Caco-2 (cell line): ENCODE data around the gene INSL3. TPM values are rescaled to one million over a fixed set of nuclear protein-coding genes. Genes with fewer than 3 reads are reported as not detected.

ENCODE experiments used
- BruUV-seq: library from RNA; stranded (reverse); fragments of 400-500 nt; replicated peaks from 2 replicates; lab custom pipeline; 2021; lab: Mats Ljungman, UMichigan
- CTCF ChIA-PET: fragments of 300-600 bp; sonication (Branson Sonifier 250); formaldehyde crosslinking; loops from one replicate; lab custom pipeline; 2022; ENCODE audit warnings: antibody characterized with exemption; lab: Charles Lee
- POLR2A ChIA-PET: fragments of 300-600 bp; sonication (Branson Sonifier 250); formaldehyde crosslinking; loops from one replicate; lab custom pipeline; 2022; ENCODE audit warnings: antibody characterized with exemption; lab: Charles Lee
- DNase-seq, 2 experiments: peaks; one replicate each; pipeline versions ENCODE4 v3.0.0 to v3.0.0-alpha.2; 2020 to 2022
- H3K27me3 ChIP-seq: replicated peaks from 2 replicates; pipeline ENCODE4 v1.6.0; 2011; ENCODE audit warnings: low read length; ENCODE audit not compliant: control insufficient read depth, insufficient read depth
- H3K36me3 ChIP-seq: 2 replicates; pipeline ENCODE4 v1.5.1; 2011; ENCODE audit warnings: low read length; ENCODE audit not compliant: control insufficient read depth, insufficient read depth
- H3K4me1 ChIP-seq: fragments of 250-450 bp; sonication (Bioruptor Pico); 2 replicates; pipeline ENCODE4 v1.5.1; 2020; ENCODE audit warnings: mild to moderate bottlenecking
- H3K4me3 ChIP-seq: 2 replicates; pipeline ENCODE4 v1.5.1; 2011; ENCODE audit warnings: low read depth, mild to moderate bottlenecking, control low read depth, low read length
- H3K9me3 ChIP-seq: fragments of 250-450 bp; sonication (Bioruptor Pico); 2 replicates; pipeline ENCODE4 v1.5.1; 2020; ENCODE audit warnings: mild to moderate bottlenecking, moderate library complexity
- H3K27ac Mint-ChIP-seq: one replicate; pipeline ENCODE4 v1.8.0; 2022; ENCODE audit warnings: mixed read lengths; ENCODE audit not compliant: unreplicated experiment
- H3K27me3 Mint-ChIP-seq: one replicate; pipeline ENCODE4 v1.8.0; 2022; ENCODE audit warnings: mixed read lengths; ENCODE audit not compliant: insufficient read depth, unreplicated experiment
- H3K36me3 Mint-ChIP-seq: one replicate; pipeline ENCODE4 v1.8.0; 2022; ENCODE audit warnings: mild to moderate bottlenecking, mixed read lengths; ENCODE audit not compliant: insufficient read depth, unreplicated experiment
- H3K4me1 Mint-ChIP-seq: one replicate; pipeline ENCODE4 v1.8.0; 2022; ENCODE audit warnings: low read depth, mixed read lengths; ENCODE audit not compliant: unreplicated experiment
- H3K4me3 Mint-ChIP-seq: one replicate; pipeline ENCODE4 v1.8.0; 2022; ENCODE audit warnings: mild to moderate bottlenecking, moderate library complexity, mixed read lengths; ENCODE audit not compliant: unreplicated experiment
- H3K9me3 Mint-ChIP-seq: one replicate; pipeline ENCODE4 v1.8.0; 2022; ENCODE audit warnings: mixed read lengths; ENCODE audit not compliant: unreplicated experiment
- intact Hi-C: fragments of 100-400 bp; cut with micrococcal nuclease; formaldehyde crosslinking; loops from one replicate; pipeline ENCODE4 v1.10.0; 2022; ENCODE audit not compliant: unreplicated experiment
- total RNA-seq: library from RNA; stranded (reverse); gene quantifications from 2 replicates; pipeline ENCODE4 v1.2.3, GENCODE V29; 2022
- TF ChIP-seq, protein P1 (sequence below), 2 experiments: fragments of 200-600 bp in 1 of 2; IDR thresholded peaks; 1 replicate in 1 of 2; 2 replicates in 1 of 2; pipeline versions ENCODE4 v1.5.1 to v1.8.0; 2011 to 2022; ENCODE audit warnings: antibody characterized with exemption in 1 of 2, control low read depth in 1 of 2, inconsistent platforms in 1 of 2, low read depth in 1 of 2, low read length in 1 of 2, mild to moderate bottlenecking in 1 of 2, moderate library complexity in 1 of 2; ENCODE audit not compliant: insufficient read depth in 1 of 2, severe bottlenecking in 1 of 2, unreplicated experiment in 1 of 2

The INSL3 gene
- total RNA-seq, 1 experiment from 2014 or later = not detected

DNA sequence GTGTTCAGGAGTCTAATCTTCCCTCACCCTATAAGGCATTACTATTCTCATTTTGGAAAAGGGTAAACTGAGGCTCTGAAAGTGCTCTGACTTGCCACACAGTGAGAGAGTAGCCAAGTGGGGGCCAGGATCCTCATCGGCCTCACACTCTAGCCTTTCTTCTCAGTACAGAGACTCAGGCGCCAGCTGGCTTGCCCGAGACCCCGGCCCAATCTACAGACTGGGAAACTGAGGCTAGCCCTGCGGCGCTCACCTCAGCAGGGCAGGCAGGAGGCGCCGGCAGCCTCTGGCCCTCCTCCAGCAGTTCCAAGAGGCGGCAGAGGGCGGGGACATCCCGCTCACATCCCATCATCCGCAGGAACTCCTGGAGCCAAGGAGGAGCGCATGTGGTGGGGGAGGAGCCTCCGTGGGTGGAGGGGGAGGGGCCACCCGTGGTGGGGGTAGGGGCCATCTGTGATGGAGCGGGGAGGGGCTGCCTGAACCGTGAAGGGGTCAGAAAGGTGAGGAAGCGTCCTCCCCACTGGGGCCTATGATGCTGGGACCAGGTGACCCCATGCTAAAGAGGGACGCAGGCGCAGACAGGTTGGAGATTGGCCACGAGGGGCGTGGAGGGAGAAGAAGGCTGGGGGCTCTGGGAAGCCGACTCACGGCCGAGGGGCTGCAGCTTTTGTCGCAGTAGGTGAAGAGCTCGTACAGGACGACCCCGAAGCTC lies 8.7 kb upstream of the INSL3 start:
- DNase-seq = no peak
- CTCF ChIA-PET = interaction anchor here (0.6 kb wide), 1 partner anchor 29 kb away, joined by 5 read pairs; no protein-coding TSS in a partner anchor
- POLR2A ChIA-PET = no interaction called here
- no peaks in the 10 kb centered on the region for H3K9me3 Mint-ChIP-seq
- intact Hi-C loops = no loop called here
- no peak overlapping the region for H3K4me3 Mint-ChIP-seq
- Histone ChIP-seq H3K4me3 (no peak overlapping the region), H3K27me3 (no peaks in the 10 kb centered on the region; the same call in none of the 2 replicates), H3K36me3 (no peaks in the 10 kb centered on the region), H3K9me3 (no peaks in the 10 kb centered on the region), H3K4me1 (no peaks in the 10 kb centered on the region)
- H3K27me3 Mint-ChIP-seq = peaks cover 4% of the 10 kb centered on the region
- peaks cover 6% of the 10 kb centered on the region for H3K4me1 Mint-ChIP-seq
- H3K36me3 Mint-ChIP-seq = no peaks in the 10 kb centered on the region
- no TSS peak for BruUV-seq
- H3K27ac Mint-ChIP-seq = no peak overlapping the region
- TF ChIP-seq, protein P1, sequence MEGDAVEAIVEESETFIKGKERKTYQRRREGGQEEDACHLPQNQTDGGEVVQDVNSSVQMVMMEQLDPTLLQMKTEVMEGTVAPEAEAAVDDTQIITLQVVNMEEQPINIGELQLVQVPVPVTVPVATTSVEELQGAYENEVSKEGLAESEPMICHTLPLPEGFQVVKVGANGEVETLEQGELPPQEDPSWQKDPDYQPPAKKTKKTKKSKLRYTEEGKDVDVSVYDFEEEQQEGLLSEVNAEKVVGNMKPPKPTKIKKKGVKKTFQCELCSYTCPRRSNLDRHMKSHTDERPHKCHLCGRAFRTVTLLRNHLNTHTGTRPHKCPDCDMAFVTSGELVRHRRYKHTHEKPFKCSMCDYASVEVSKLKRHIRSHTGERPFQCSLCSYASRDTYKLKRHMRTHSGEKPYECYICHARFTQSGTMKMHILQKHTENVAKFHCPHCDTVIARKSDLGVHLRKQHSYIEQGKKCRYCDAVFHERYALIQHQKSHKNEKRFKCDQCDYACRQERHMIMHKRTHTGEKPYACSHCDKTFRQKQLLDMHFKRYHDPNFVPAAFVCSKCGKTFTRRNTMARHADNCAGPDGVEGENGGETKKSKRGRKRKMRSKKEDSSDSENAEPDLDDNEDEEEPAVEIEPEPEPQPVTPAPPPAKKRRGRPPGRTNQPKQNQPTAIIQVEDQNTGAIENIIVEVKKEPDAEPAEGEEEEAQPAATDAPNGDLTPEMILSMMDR (IDR thresholded peaks at IDR 0.05; ENCODE audit: insufficient read depth in 1 of 2, low read depth in 1 of 2, low read length in 1 of 2, severe bottlenecking in 1 of 2, unreplicated experiment in 1 of 2) = no peak

DNA sequence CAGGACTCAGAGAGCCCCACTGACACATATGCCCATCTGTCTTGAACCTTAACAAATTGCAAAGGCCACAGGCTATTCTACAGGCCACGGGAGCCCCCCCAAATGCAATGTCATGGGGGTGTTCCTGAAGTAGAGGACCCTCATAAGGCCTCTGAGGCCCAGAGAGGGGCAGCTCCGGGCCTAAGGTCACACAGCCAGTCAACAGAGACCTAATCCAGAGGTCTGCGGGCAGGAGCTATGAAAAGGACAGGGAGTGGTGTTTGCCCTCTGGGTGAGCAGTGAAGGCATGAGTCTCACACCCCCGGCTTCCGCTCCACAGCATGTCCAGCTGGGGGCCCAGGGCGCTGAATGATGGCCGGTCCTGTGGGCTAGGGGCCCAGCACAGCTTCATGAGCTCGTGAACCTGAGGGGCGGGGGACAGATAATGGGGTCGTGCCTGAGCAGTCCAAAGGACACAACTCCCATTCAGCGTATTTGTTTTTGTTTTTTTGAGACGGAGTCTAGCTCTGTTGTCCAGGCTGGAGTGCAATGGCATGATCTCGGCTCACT lies 5.3 kb upstream of the INSL3 start:
- no peak overlapping the region for H3K4me3 Mint-ChIP-seq
- ChIA-PET POLR2A (no interaction called here), CTCF (no interaction called here)
- no peaks in the 10 kb centered on the region for H3K9me3 ChIP-seq
- peaks cover 6% of the 10 kb centered on the region for H3K4me1 Mint-ChIP-seq
- no peak overlapping the region for H3K4me3 ChIP-seq
- BruUV-seq = no TSS peak
- H3K4me1 ChIP-seq = no peaks in the 10 kb centered on the region
- TF ChIP-seq, protein P1 (IDR thresholded peaks at IDR 0.05; ENCODE audit: insufficient read depth in 1 of 2, low read depth in 1 of 2, low read length in 1 of 2, severe bottlenecking in 1 of 2, unreplicated experiment in 1 of 2) = no peak
- no peaks in the 10 kb centered on the region for H3K36me3 Mint-ChIP-seq
- H3K9me3 Mint-ChIP-seq = no peaks in the 10 kb centered on the region
- DNase-seq = no peak
- peaks cover 4% of the 10 kb centered on the region for H3K27me3 Mint-ChIP-seq
- no peak overlapping the region for H3K27ac Mint-ChIP-seq
- no peaks in the 10 kb centered on the region; the same call in 1 of the 2 replicates for H3K27me3 ChIP-seq
- intact Hi-C loops = no loop called here
- no peaks in the 10 kb centered on the region for H3K36me3 ChIP-seq

DNA sequence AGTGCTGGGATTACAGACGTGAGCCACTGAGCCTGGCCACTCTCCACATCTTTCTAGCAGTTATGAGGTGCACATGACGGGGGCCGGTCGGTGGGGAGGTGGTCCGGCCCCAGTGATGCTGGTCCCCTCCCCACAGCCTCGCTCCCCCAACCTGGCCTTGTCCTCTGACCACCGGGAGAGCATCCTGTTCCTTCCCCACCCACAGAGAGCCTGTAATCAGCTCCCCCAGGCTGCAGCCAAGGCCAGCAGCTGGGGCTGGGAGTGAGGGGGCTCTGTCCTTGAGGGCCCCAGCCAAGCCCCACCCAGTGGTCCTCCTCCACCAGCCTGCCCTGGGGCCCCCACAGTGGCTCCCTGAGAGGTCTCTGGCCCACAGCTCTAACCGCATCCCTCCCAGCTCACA lies 3.0 kb upstream of the INSL3 start:
- Mint-ChIP-seq H3K4me1 (peaks cover 6% of the 10 kb centered on the region), H3K4me3 (no peak overlapping the region), H3K27ac (no peak overlapping the region), H3K9me3 (no peaks in the 10 kb centered on the region), H3K36me3 (no peaks in the 10 kb centered on the region), H3K27me3 (peaks cover 4% of the 10 kb centered on the region)
- Histone ChIP-seq H3K9me3 (no peaks in the 10 kb centered on the region), H3K4me1 (no peaks in the 10 kb centered on the region), H3K27me3 (no peaks in the 10 kb centered on the region; the same call in 1 of the 2 replicates), H3K4me3 (no peak overlapping the region), H3K36me3 (no peaks in the 10 kb centered on the region)
- DNase-seq = no peak
- ChIA-PET CTCF (no interaction called here), POLR2A (no interaction called here)
- BruUV-seq = no TSS peak
- TF ChIP-seq, protein P1 (IDR thresholded peaks at IDR 0.05; ENCODE audit: insufficient read depth in 1 of 2, low read depth in 1 of 2, low read length in 1 of 2, severe bottlenecking in 1 of 2, unreplicated experiment in 1 of 2) = no peak
- intact Hi-C loops = no loop called here
